Measurements from ENCODE around the gene CD1D. TPM values are rescaled to one million over a fixed set of nuclear protein-coding genes. Genes with fewer than 3 reads are reported as not detected.

The CD1D gene
- total RNA-seq, 2 experiments from 2014 or later: not detected

DNA sequence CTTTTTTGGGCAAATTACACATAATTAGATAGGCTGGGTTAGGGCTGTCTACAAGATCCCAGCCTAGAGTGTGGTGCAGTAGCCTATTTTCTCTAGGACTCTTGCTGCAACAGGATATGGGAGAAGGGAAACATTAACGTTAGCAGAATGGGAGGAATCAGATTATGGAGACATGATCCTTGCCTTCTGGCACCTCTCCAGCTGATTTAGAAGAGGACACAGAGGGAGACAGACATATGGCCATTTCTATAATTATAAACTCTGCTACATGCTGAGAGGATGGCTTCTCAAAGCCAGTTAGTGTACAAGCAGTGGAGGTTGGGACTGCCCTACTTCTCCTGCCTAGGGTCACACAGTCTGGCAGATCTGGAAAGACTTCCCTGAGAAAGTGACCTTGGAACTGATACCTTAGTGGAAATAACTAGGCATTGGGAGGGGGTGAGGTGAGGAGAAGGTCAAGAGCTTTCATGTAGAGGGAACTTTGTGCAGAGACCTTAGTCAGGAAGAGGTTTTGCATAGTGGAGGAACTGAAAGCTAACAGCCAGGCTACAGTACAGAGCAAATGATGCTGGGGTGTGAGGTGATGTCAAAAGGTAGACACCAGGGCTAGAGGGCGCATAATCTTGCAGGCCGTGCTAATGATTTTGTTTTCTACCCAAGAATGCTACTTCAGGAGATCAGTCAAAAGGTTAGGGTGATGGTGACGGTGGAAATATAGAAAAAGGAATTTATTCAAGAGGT, 1.2 kb upstream of the CD1D start:
- H3K4me3 Mint-ChIP-seq: no peak overlapping the region
- TF ChIP-seq, protein P1, sequence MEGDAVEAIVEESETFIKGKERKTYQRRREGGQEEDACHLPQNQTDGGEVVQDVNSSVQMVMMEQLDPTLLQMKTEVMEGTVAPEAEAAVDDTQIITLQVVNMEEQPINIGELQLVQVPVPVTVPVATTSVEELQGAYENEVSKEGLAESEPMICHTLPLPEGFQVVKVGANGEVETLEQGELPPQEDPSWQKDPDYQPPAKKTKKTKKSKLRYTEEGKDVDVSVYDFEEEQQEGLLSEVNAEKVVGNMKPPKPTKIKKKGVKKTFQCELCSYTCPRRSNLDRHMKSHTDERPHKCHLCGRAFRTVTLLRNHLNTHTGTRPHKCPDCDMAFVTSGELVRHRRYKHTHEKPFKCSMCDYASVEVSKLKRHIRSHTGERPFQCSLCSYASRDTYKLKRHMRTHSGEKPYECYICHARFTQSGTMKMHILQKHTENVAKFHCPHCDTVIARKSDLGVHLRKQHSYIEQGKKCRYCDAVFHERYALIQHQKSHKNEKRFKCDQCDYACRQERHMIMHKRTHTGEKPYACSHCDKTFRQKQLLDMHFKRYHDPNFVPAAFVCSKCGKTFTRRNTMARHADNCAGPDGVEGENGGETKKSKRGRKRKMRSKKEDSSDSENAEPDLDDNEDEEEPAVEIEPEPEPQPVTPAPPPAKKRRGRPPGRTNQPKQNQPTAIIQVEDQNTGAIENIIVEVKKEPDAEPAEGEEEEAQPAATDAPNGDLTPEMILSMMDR (IDR thresholded peaks at IDR 0.05): no peak
- DNase-seq (no peak), ATAC-seq (no peak)
- H3K9me3 Mint-ChIP-seq: no peaks in the 10 kb centered on the region
- peaks cover 8% of the 10 kb centered on the region for H3K4me1 Mint-ChIP-seq (ENCODE audit: low read depth)
- peaks cover 64% of the 10 kb centered on the region for H3K27me3 Mint-ChIP-seq
- no peak overlapping the region for H3K27ac Mint-ChIP-seq
- CTCF ChIA-PET: interaction anchor here (2.2 kb wide), 1 partner anchor 25 kb away, joined by 7 read pairs; no protein-coding TSS in a partner anchor
- no peaks in the 10 kb centered on the region for H3K36me3 Mint-ChIP-seq (ENCODE audit: low read depth)
- intact Hi-C loops (cut with micrococcal nuclease): no loop called here
- POLR2A ChIA-PET: no interaction called here

DNA sequence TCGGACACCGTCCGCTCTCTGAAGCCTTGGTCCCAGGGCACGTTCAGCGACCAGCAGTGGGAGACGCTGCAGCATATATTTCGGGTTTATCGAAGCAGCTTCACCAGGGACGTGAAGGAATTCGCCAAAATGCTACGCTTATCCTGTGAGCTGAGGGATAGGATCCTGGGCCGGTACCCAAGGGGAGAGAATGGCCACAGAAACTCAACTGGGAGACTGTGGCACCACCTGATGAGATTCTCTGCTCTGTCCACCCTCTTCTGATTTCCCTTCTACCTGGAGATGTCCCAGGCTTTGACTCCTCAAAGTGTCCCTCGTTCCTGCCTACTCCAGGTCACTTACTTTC, 855 bp downstream of the CD1D start:
- Mint-ChIP-seq H3K36me3 (ENCODE audit: low read depth) (no peaks in the 10 kb centered on the region), H3K27ac (no peak overlapping the region), H3K4me3 (peak overlapping the region; percentile 69), H3K27me3 (peaks cover 54% of the 10 kb centered on the region), H3K4me1 (ENCODE audit: low read depth) (peaks cover 8% of the 10 kb centered on the region), H3K9me3 (no peaks in the 10 kb centered on the region)
- ATAC-seq (no peak), DNase-seq (no peak)
- ChIA-PET POLR2A (interaction anchor here (0.8 kb wide), 1 partner anchor 8 kb away, joined by 3 read pairs; no protein-coding TSS in a partner anchor), CTCF (interaction anchor here (1.0 kb wide), 1 partner anchor 57 kb away, joined by 3 read pairs; no protein-coding TSS in a partner anchor)
- TF ChIP-seq, protein P1 (IDR thresholded peaks at IDR 0.05): no peak
- intact Hi-C loops (cut with micrococcal nuclease): no loop called here

DNA sequence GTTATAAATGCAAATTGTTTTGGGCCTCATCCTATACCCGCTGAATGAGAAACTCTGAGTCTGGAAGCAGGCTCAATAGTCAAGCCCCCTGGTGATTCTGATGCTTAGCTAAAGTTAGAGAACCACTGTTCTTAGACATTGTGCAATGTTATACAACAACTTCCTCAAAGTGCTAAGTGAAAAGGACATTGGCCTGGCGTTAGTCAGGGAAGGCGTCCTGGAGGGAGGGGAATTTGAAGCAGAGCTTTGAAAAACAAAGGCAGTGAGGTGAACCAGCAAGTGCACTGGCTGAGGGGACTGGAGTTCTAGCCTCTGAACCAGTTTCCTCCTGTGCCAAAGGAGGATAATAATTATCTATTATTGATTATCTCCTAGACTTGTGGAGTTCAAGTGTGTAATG, 5.1 kb downstream of the CD1D start:
- CTCF ChIA-PET: interaction anchor here (2.3 kb wide), 1 partner anchor 18 kb away, joined by 8 read pairs; no protein-coding TSS in a partner anchor

DNA sequence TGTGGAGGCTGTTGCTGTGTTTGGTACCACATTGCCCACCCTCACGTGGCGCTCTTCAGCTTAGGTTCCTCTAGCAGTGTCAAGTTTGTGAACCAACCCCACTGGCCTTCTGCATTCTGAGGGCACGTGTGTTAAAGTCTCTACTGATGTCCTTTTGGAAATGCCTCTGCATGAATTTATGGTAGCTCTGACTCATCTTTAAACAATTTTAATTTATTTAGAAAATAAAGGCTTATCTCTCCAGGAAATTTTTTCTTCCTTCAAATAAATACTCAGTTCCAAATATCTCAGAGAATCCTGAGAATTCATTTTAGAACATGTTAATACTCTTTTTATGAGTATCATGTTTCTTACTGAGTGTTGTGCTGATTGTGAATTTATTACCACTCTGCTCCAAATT, 5.5 kb downstream of the CD1D start:
- Mint-ChIP-seq H3K4me1 (ENCODE audit: low read depth) (peaks cover 4% of the 10 kb centered on the region), H3K27ac (no peak overlapping the region), H3K36me3 (ENCODE audit: low read depth) (no peaks in the 10 kb centered on the region), H3K27me3 (peaks cover 36% of the 10 kb centered on the region), H3K4me3 (no peak overlapping the region), H3K9me3 (no peaks in the 10 kb centered on the region)
- ATAC-seq: no peak
- TF ChIP-seq, protein P1 (IDR thresholded peaks at IDR 0.05): no peak
- intact Hi-C loops (cut with micrococcal nuclease): no loop called here
- ChIA-PET POLR2A (no interaction called here), CTCF (no interaction called here)
- no peak for DNase-seq

More for the DNA sequence above, 5.1 kb downstream of the CD1D start:
- intact Hi-C loops (cut with micrococcal nuclease): no loop called here
- POLR2A ChIA-PET: no interaction called here
- H3K9me3 Mint-ChIP-seq: no peaks in the 10 kb centered on the region
- no peak for ATAC-seq
- H3K27me3 Mint-ChIP-seq: peaks cover 40% of the 10 kb centered on the region
- peaks cover 8% of the 10 kb centered on the region for H3K4me1 Mint-ChIP-seq (ENCODE audit: low read depth)
- H3K27ac Mint-ChIP-seq: no peak overlapping the region
- DNase-seq: no peak
- TF ChIP-seq, protein P1 (IDR thresholded peaks at IDR 0.05): no peak
- H3K4me3 Mint-ChIP-seq: no peak overlapping the region
- H3K36me3 Mint-ChIP-seq (ENCODE audit: low read depth): no peaks in the 10 kb centered on the region

DNA sequence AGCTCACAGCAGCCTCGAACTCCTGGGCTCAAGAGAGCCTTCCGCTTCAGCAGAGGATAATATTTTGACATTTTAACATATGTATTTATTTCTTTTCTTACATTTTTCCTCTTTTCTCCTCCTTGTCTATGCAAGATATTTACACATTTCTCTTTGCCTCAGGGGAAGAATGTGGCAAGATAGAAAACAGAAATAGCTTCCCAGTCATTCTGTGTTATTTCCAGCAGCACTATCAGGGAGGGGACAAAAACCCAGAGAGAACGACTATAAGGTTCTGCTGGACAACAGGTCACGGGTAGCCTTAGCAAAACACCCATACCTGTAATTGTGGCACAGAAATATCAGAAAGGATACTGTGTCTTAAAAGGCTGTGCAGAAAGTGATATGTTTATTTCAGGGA, 7.9 kb downstream of the CD1D start:
- POLR2A ChIA-PET: no interaction called here
- CTCF ChIA-PET: no interaction called here
- DNase-seq: no peak

More for the DNA sequence above, 7.9 kb downstream of the CD1D start:
- H3K9me3 Mint-ChIP-seq: no peaks in the 10 kb centered on the region
- no peak for ATAC-seq
- no peaks in the 10 kb centered on the region for H3K36me3 Mint-ChIP-seq (ENCODE audit: low read depth)
- no peak overlapping the region for H3K27ac Mint-ChIP-seq
- H3K27me3 Mint-ChIP-seq: peaks cover 17% of the 10 kb centered on the region
- TF ChIP-seq, protein P1 (IDR thresholded peaks at IDR 0.05): no peak
- intact Hi-C loops (cut with micrococcal nuclease): no loop called here
- no peak overlapping the region for H3K4me3 Mint-ChIP-seq
- peaks cover 1% of the 10 kb centered on the region for H3K4me1 Mint-ChIP-seq (ENCODE audit: low read depth)
